GM23338 (cell line): Measurements from ENCODE around the gene RGP1. TPM values are rescaled to one million over a fixed set of nuclear protein-coding genes. Genes with fewer than 3 reads are reported as not detected.

Experiments
- ATAC-seq: fragments of 200-7000 bp; cut with Tn5 transposase; 3 replicates; pipeline ENCODE4 v1.9.1; 2020
- DNase-seq: peaks from one replicate; pipeline ENCODE4 v3.0.0-alpha.2; 2015; ENCODE audit warnings: low spot score
- H2AFZ ChIP-seq: fragments of 200-600 bp; sonication (generic); 2 replicates; pipeline ENCODE4 v1.8.0; 2016; ENCODE audit warnings: antibody characterized with exemption, mild to moderate bottlenecking, moderate library complexity
- H3F3A ChIP-seq: fragments of 200-600 bp; sonication (generic); replicated peaks from 2 replicates; pipeline ENCODE4 v1.8.0; 2017; ENCODE audit warnings: antibody characterized with exemption, mixed run types, low read depth
- H3K27ac ChIP-seq: fragments of 200-600 bp; sonication (generic); 2 replicates; pipeline ENCODE4 v1.6.1; 2016; ENCODE audit warnings: low read depth
- H3K27me3 ChIP-seq: fragments of 200-600 bp; sonication (generic); 2 replicates; pipeline ENCODE4 v1.8.0; 2016; ENCODE audit warnings: mild to moderate bottlenecking, mixed run types, moderate library complexity; ENCODE audit not compliant: insufficient read depth
- H3K36me3 ChIP-seq: fragments of 200-600 bp; sonication (generic); 2 replicates; pipeline ENCODE4 v1.8.0; 2016; ENCODE audit warnings: mild to moderate bottlenecking; ENCODE audit not compliant: insufficient read depth
- H3K4me1 ChIP-seq: fragments of 200-600 bp; sonication (generic); 2 replicates; pipeline ENCODE4 v1.8.0; 2016; ENCODE audit warnings: mild to moderate bottlenecking, moderate library complexity; ENCODE audit not compliant: insufficient read depth
- H3K4me2 ChIP-seq: fragments of 200-600 bp; sonication (generic); 2 replicates; pipeline ENCODE4 v1.7.1; 2017; ENCODE audit warnings: mixed run types
- H3K4me3 ChIP-seq: fragments of 200-600 bp; sonication (generic); 2 replicates; pipeline ENCODE4 v1.6.1; 2016; ENCODE audit warnings: mixed run types
- H3K79me2 ChIP-seq: fragments of 200-600 bp; sonication (generic); replicated peaks from 2 replicates; pipeline ENCODE4 v1.8.0; 2017; ENCODE audit warnings: mild to moderate bottlenecking; ENCODE audit not compliant: insufficient read depth
- H3K9me2 ChIP-seq: fragments of 200-600 bp; sonication (generic); 2 replicates; pipeline ENCODE4 v1.8.0; 2017; ENCODE audit not compliant: insufficient read depth
- H4K20me1 ChIP-seq: fragments of 200-600 bp; sonication (generic); replicated peaks from 2 replicates; pipeline ENCODE4 v1.8.0; 2017; ENCODE audit warnings: mild to moderate bottlenecking; ENCODE audit not compliant: insufficient read depth
- H3K27ac Mint-ChIP-seq: 2 replicates; pipeline ENCODE4 v1.8.0; 2020; ENCODE audit warnings: inconsistent platforms, mild to moderate bottlenecking, moderate library complexity, mixed read lengths
- H3K27me3 Mint-ChIP-seq: 3 replicates; pipeline ENCODE4 v1.8.0; 2022; ENCODE audit warnings: low read depth, mild to moderate bottlenecking, moderate library complexity, mixed read lengths, inconsistent platforms; ENCODE audit not compliant: insufficient read depth, poor library complexity
- H3K36me3 Mint-ChIP-seq: 3 replicates; pipeline ENCODE4 v1.8.0; 2021; ENCODE audit warnings: low read depth, mild to moderate bottlenecking, inconsistent platforms, moderate library complexity, mixed read lengths
- H3K4me1 Mint-ChIP-seq: 3 replicates; pipeline ENCODE4 v1.8.0; 2020; ENCODE audit warnings: mild to moderate bottlenecking, inconsistent platforms, mixed read lengths
- H3K4me3 Mint-ChIP-seq: 3 replicates; pipeline ENCODE4 v1.8.0; 2021; ENCODE audit warnings: moderate library complexity, mild to moderate bottlenecking, inconsistent platforms, mixed read lengths
- H3K9me3 Mint-ChIP-seq: 3 replicates; pipeline ENCODE4 v1.8.0; 2020; ENCODE audit warnings: moderate library complexity, mild to moderate bottlenecking, inconsistent platforms, mixed read lengths
- EZH2phosphoT487 ChIP-seq: fragments of 200-600 bp; sonication (generic); IDR thresholded peaks from one replicate; pipeline ENCODE4 v1.8.1; 2018; ENCODE audit warnings: antibody characterized with exemption; ENCODE audit not compliant: unreplicated experiment
- JUNB ChIP-seq: IDR thresholded peaks from one replicate; pipeline ENCODE4 v1.6.1; 2016; ENCODE audit warnings: antibody characterized with exemption; ENCODE audit not compliant: unreplicated experiment
- NANOG ChIP-seq: IDR thresholded peaks from 2 replicates; pipeline ENCODE4 v1.6.1; 2016; ENCODE audit warnings: antibody characterized with exemption, borderline replicate concordance
- POLR2AphosphoS5 ChIP-seq: IDR thresholded peaks from 2 replicates; pipeline ENCODE4 v1.6.1; 2016; ENCODE audit warnings: antibody characterized with exemption, low read depth
- STAT1 ChIP-seq: IDR thresholded peaks from one replicate; pipeline ENCODE4 v1.6.1; 2016; ENCODE audit warnings: antibody characterized with exemption; ENCODE audit not compliant: unreplicated experiment
- ZNF114 ChIP-seq: fragments of 250-450 bp; sonication (Bioruptor Pico); IDR thresholded peaks from 2 replicates; pipeline ENCODE4 v1.5.0; 2020; ENCODE audit warnings: mild to moderate bottlenecking, moderate library complexity
- polyA plus RNA-seq: library from polyadenylated mRNA; unstranded; fragments of >200 nt; fragmentation: Nextera tagmentation; extraction: Ambion mirVana; gene quantifications from 2 replicates; pipeline ENCODE4 v1.2.1, GENCODE V29; 2016
- total RNA-seq: library from RNA; depleted of rRNA; stranded (reverse); fragments of >200 nt; shearing (Covaris generic); gene quantifications from 2 replicates; pipeline ENCODE4 v1.2.3, GENCODE V29; 2014
- TF ChIP-seq, protein P1 (sequence below): IDR thresholded peaks from 2 replicates; pipeline ENCODE4 v1.6.1; 2016; ENCODE audit warnings: antibody characterized with exemption
- TF ChIP-seq, protein P2 (sequence below): IDR thresholded peaks from one replicate; pipeline ENCODE4 v1.6.1; 2018; ENCODE audit warnings: antibody characterized with exemption; ENCODE audit not compliant: unreplicated experiment

Gene RGP1
- total and polyA plus RNA-seq, 2 experiments from 2014 or later = 2.8 to 16.0 TPM

DNA sequence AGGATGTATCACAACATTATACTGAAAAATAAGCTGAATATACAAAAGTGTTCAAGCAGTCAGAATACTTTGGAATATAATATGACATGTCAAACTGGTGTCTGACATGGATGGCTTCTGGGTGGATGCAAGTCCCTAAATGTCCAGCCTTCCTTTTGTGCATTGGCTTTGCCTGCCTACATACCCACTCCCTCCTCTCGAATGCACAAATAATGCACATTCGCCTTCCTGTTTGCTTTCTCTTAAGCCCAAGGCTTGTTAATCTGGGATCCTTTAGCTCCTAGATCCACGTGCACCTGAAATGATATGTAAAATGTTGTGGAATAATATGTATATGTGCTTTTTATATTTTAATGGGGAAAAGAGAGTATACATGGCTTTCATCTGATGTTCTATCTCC is 29.4 kb downstream of the RGP1 start:
- H3K4me2 ChIP-seq = no peak overlapping the region
- no peaks in the 10 kb centered on the region for H3K79me2 ChIP-seq
- Mint-ChIP-seq H3K4me1 (peaks cover 16% of the 10 kb centered on the region), H3K27me3 (no peaks in the 10 kb centered on the region), H3K27ac (no peak overlapping the region), H3K36me3 (peaks cover 7% of the 10 kb centered on the region), H3K4me3 (no peak overlapping the region), H3K9me3 (no peaks in the 10 kb centered on the region)
- H3K27ac ChIP-seq = no peak overlapping the region
- no peak overlapping the region for H2AFZ ChIP-seq
- H3K4me3 ChIP-seq = no peak overlapping the region
- H3F3A ChIP-seq = 0 out of 2 replicates have a peak, but pooled peaks cover 4% of the 10 kb centered on the region
- DNase-seq (no peak), ATAC-seq (no peak)
- no peaks in the 10 kb centered on the region for H3K27me3 ChIP-seq
- TF ChIP-seq, protein P1, sequence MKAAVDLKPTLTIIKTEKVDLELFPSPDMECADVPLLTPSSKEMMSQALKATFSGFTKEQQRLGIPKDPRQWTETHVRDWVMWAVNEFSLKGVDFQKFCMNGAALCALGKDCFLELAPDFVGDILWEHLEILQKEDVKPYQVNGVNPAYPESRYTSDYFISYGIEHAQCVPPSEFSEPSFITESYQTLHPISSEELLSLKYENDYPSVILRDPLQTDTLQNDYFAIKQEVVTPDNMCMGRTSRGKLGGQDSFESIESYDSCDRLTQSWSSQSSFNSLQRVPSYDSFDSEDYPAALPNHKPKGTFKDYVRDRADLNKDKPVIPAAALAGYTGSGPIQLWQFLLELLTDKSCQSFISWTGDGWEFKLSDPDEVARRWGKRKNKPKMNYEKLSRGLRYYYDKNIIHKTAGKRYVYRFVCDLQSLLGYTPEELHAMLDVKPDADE = no peak
- no peak for TF ChIP-seq ZNF114 (CRISPR knock-in tag)
- TF ChIP-seq, protein P2, sequence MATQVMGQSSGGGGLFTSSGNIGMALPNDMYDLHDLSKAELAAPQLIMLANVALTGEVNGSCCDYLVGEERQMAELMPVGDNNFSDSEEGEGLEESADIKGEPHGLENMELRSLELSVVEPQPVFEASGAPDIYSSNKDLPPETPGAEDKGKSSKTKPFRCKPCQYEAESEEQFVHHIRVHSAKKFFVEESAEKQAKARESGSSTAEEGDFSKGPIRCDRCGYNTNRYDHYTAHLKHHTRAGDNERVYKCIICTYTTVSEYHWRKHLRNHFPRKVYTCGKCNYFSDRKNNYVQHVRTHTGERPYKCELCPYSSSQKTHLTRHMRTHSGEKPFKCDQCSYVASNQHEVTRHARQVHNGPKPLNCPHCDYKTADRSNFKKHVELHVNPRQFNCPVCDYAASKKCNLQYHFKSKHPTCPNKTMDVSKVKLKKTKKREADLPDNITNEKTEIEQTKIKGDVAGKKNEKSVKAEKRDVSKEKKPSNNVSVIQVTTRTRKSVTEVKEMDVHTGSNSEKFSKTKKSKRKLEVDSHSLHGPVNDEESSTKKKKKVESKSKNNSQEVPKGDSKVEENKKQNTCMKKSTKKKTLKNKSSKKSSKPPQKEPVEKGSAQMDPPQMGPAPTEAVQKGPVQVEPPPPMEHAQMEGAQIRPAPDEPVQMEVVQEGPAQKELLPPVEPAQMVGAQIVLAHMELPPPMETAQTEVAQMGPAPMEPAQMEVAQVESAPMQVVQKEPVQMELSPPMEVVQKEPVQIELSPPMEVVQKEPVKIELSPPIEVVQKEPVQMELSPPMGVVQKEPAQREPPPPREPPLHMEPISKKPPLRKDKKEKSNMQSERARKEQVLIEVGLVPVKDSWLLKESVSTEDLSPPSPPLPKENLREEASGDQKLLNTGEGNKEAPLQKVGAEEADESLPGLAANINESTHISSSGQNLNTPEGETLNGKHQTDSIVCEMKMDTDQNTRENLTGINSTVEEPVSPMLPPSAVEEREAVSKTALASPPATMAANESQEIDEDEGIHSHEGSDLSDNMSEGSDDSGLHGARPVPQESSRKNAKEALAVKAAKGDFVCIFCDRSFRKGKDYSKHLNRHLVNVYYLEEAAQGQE = no peak
- no peak for TF ChIP-seq EZH2phosphoT487
- peaks cover 16% of the 10 kb centered on the region for H3K4me1 ChIP-seq
- no peaks in the 10 kb centered on the region for H3K36me3 ChIP-seq
- H3K9me2 ChIP-seq = no peaks in the 10 kb centered on the region
- H4K20me1 ChIP-seq = 0 out of 2 replicates have a peak, but pooled peaks cover 3% of the 10 kb centered on the region

DNA sequence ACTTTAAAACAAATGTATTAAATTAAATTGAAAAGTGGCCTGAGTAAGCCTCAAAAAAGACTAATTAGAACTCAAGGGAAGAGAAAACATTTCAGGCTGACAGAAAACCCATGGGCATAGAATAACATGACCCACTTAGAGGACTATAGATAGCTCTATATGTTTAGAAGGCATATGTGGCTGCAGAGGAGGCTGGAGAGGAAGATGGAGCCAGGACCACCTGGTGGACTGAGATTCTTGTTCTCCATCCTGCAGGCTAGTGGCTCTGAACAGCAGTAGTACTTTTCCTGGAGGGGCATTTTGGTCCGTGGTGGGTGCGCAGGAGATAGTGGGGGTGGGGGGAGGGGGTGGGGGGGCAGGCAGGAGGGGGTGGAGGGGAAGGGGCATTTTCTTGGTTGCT is 32.0 kb downstream of the RGP1 start:
- H4K20me1 ChIP-seq = 0 out of 2 replicates have a peak, but pooled peaks cover 3% of the 10 kb centered on the region
- Mint-ChIP-seq H3K27ac (no peak overlapping the region), H3K4me3 (no peak overlapping the region), H3K27me3 (no peaks in the 10 kb centered on the region), H3K36me3 (peaks cover 12% of the 10 kb centered on the region), H3K9me3 (no peaks in the 10 kb centered on the region), H3K4me1 (peaks cover 2% of the 10 kb centered on the region; the same call in 2 of the 3 replicates)
- no peak for TF ChIP-seq POLR2AphosphoS5
- no peak for TF ChIP-seq NANOG
- no peak for TF ChIP-seq STAT1
- TF ChIP-seq, protein P1 = no peak
- TF ChIP-seq JUNB = no peak
- H3K27ac ChIP-seq = no peak overlapping the region
- ATAC-seq (no peak), DNase-seq (no peak)
- no peaks in the 10 kb centered on the region for H3K79me2 ChIP-seq
- H3K4me1 ChIP-seq = peaks cover 3% of the 10 kb centered on the region
- no peak overlapping the region for H3K4me2 ChIP-seq
- no peaks in the 10 kb centered on the region for H3K27me3 ChIP-seq
- no peaks in the 10 kb centered on the region for H3F3A ChIP-seq
- no peak overlapping the region for H2AFZ ChIP-seq
- H3K36me3 ChIP-seq = no peaks in the 10 kb centered on the region
- H3K9me2 ChIP-seq = no peaks in the 10 kb centered on the region
- no peak overlapping the region for H3K4me3 ChIP-seq
